HepG2 (cell line): Measurements from ENCODE around the gene ZNF254. TPM values are rescaled to one million over a fixed set of nuclear protein-coding genes. Genes with fewer than 3 reads are reported as not detected.
A peak's percentile ranks its signal among the peaks of the same experiment; 100 is the strongest.

Experiments used
- ARNT2 ChIP-seq: sonication (generic); formaldehyde crosslinking; IDR thresholded peaks from 2 replicates; pipeline ENCODE4 v1.8.0; 2022; ENCODE audit warnings: mild to moderate bottlenecking, low read depth, missing genetic modification reagents, moderate library complexity
- CCDC6 ChIP-seq: sonication (generic); formaldehyde crosslinking; IDR thresholded peaks from 2 replicates; pipeline ENCODE4 v1.8.1; 2022; ENCODE audit warnings: mild to moderate bottlenecking, missing genetic modification reagents, moderate library complexity
- EP300 ChIP-seq, 3 experiments: sonication (generic) in 1 of 3; formaldehyde crosslinking in 1 of 3; IDR thresholded peaks; 2 replicates each; pipeline versions ENCODE4 v1.5.1 to v1.6.1; 2011 to 2020; ENCODE audit warnings: low read depth in 2 of 3, low read length in 2 of 3, borderline replicate concordance in 1 of 3, improper control_type of control experiment in 1 of 3, mild to moderate bottlenecking in 1 of 3, missing genetic modification reagents in 1 of 3, moderate library complexity in 1 of 3
- FOSL2 ChIP-seq: sonication (generic); formaldehyde crosslinking; IDR thresholded peaks from 2 replicates; pipeline ENCODE4 v1.4.0; 2020; ENCODE audit warnings: missing genetic modification reagents
- GATA4 ChIP-seq: sonication (generic); IDR thresholded peaks from 2 replicates; pipeline ENCODE4 v1.6.1; 2016; ENCODE audit warnings: antibody characterized with exemption, low read depth, borderline replicate concordance
- GZF1 ChIP-seq: sonication (generic); formaldehyde crosslinking; IDR thresholded peaks from 2 replicates; pipeline ENCODE4 v1.5.1; 2020; ENCODE audit warnings: mild to moderate bottlenecking, missing genetic modification reagents
- HNF4A ChIP-seq: sonication (generic); formaldehyde crosslinking; IDR thresholded peaks from 2 replicates; pipeline ENCODE4 v1.4.0; 2020; ENCODE audit warnings: missing genetic modification reagents
- HNRNPLL ChIP-seq: fragments of 200-400 bp; formaldehyde crosslinking; IDR thresholded peaks from 2 replicates; pipeline ENCODE4 v1.6.1; 2017; ENCODE audit warnings: mild to moderate bottlenecking, low read depth, low read length; ENCODE audit not compliant: poor library complexity, severe bottlenecking
- KLF9 ChIP-seq: IDR thresholded peaks from 2 replicates; pipeline ENCODE4 v1.6.1; 2016; ENCODE audit warnings: low read depth
- MAFK ChIP-seq, 2 experiments: IDR thresholded peaks in 1 of 2; conservative IDR thresholded peaks in 1 of 2; 2 replicates each; pipeline ENCODE4 v1.6.1; 2011; ENCODE audit warnings: improper control_type of control experiment in 2 of 2, low read length in 2 of 2
- MBD4 ChIP-seq: IDR thresholded peaks from 2 replicates; pipeline ENCODE4 v1.6.1; 2012; ENCODE audit warnings: low read length, inconsistent platforms, borderline replicate concordance
- MTA3 ChIP-seq: sonication (generic); formaldehyde crosslinking; IDR thresholded peaks from 2 replicates; pipeline ENCODE4 v1.4.0; 2020; ENCODE audit warnings: missing genetic modification reagents
- NFE2 ChIP-seq: sonication (generic); formaldehyde crosslinking; IDR thresholded peaks from 2 replicates; pipeline ENCODE4 v1.4.0; 2020; ENCODE audit warnings: missing genetic modification reagents
- PATZ1 ChIP-seq: sonication (generic); formaldehyde crosslinking; IDR thresholded peaks from 2 replicates; pipeline ENCODE4 v1.4.0; 2020; ENCODE audit warnings: missing genetic modification reagents
- PCBP2 ChIP-seq: fragments of 200-400 bp; formaldehyde crosslinking; optimal IDR thresholded peaks from 2 replicates; pipeline ENCODE3; 2018; ENCODE audit warnings: low read length, low read depth; ENCODE audit not compliant: poor library complexity, severe bottlenecking
- SOX5 ChIP-seq: IDR thresholded peaks from 2 replicates; pipeline ENCODE4 v1.6.1; 2016; ENCODE audit warnings: borderline replicate concordance
- SPEN ChIP-seq: sonication (generic); formaldehyde crosslinking; IDR thresholded peaks from 2 replicates; pipeline ENCODE4 v1.5.1; 2020; ENCODE audit warnings: low read depth, mild to moderate bottlenecking, missing genetic modification reagents
- TCF12 ChIP-seq, 2 experiments: fragments of 450-650 bp in 1 of 2; sonication (generic) in 1 of 2; formaldehyde crosslinking in 1 of 2; IDR thresholded peaks; 2 replicates each; pipeline versions ENCODE4 v1.6.1 to v1.8.0; 2017 to 2022; ENCODE audit warnings: antibody characterized with exemption in 1 of 2, mild to moderate bottlenecking in 1 of 2, missing genetic modification reagents in 1 of 2, moderate library complexity in 1 of 2
- ZBTB26 ChIP-seq: IDR thresholded peaks from 2 replicates; pipeline ENCODE4 v1.6.1; 2016; ENCODE audit warnings: missing compliant biosample characterization, missing genetic modification reagents, borderline replicate concordance
- ZBTB43 ChIP-seq: sonication (generic); formaldehyde crosslinking; conservative IDR thresholded peaks from 2 replicates; pipeline ENCODE4 v1.4.0; 2020; ENCODE audit warnings: missing genetic modification reagents
- ZNF430 ChIP-seq: sonication (generic); formaldehyde crosslinking; IDR thresholded peaks from 2 replicates; pipeline ENCODE4 v1.9.0; 2021; ENCODE audit warnings: mild to moderate bottlenecking, missing genetic modification reagents
- ZNF660 ChIP-seq: sonication (generic); formaldehyde crosslinking; IDR thresholded peaks from 2 replicates; pipeline ENCODE4 v1.5.1; 2020; ENCODE audit warnings: mild to moderate bottlenecking, low read depth, missing genetic modification reagents, borderline replicate concordance
- ZNF740 ChIP-seq: sonication (generic); formaldehyde crosslinking; IDR thresholded peaks from 2 replicates; pipeline ENCODE4 v1.4.0; 2020; ENCODE audit warnings: missing genetic modification reagents
- ZNF780A ChIP-seq: sonication (generic); formaldehyde crosslinking; IDR thresholded peaks from 2 replicates; pipeline ENCODE4 v1.8.0; 2022; ENCODE audit warnings: mild to moderate bottlenecking, missing genetic modification reagents, moderate library complexity
- polyA plus RNA-seq, 8 experiments: library from polyadenylated mRNA; depleted of rRNA in 3 of 8; stranded (reverse) in 7 of 8; unstranded in 1 of 8; fragments of >200 nt; fragmentation: Illumina TruSeq in 4 of 8; extraction: Trizol in 4 of 8; gene quantifications; 2 replicates each; pipeline versions ENCODE4 v1.2.1 to v1.2.3, GENCODE V29; 2011 to 2016; ENCODE audit warnings: low read depth in 4 of 8, missing spikeins in 1 of 8, mixed read lengths in 1 of 8; ENCODE audit not compliant: insufficient read depth in 1 of 8
- total RNA-seq, 5 experiments: library from RNA; depleted of rRNA; stranded (reverse); fragments of >200 nt; fragmentation: Illumina TruSeq; extraction: Trizol; gene quantifications; 2 replicates each; pipeline ENCODE4 v1.2.3, GENCODE V29; 2016; ENCODE audit warnings: low read depth in 1 of 5
- TF ChIP-seq, protein P1 (sequence below): IDR thresholded peaks from 2 replicates; pipeline ENCODE4 v1.6.1; 2016; ENCODE audit warnings: mild to moderate bottlenecking

The ZNF254 gene
- total and polyA plus RNA-seq, 2 of the 13 experiments (the other 11 are each of a cell fraction or from before 2014, with no cell fraction given): 2.6 to 4.6 TPM

GRCh38 chr19:24140099-24140498 lies 53.1 kb downstream of the ZNF254 start (continued):
- no peak for TF ChIP-seq ZNF740
- TF ChIP-seq MTA3: no peak
- TF ChIP-seq MAFK (conservative IDR thresholded peaks at IDR 0.05 in 1 of 2, IDR thresholded peaks at IDR 0.05 in 1 of 2; ENCODE audit: low read length in 2 of 2): peak; percentile 46 to 62
- TF ChIP-seq ZNF430 (CRISPR knock-in tag): no peak
- no peak for TF ChIP-seq SPEN (CRISPR knock-in tag)
- peak; percentile 94 for TF ChIP-seq SOX5 (CRISPR knock-in tag)
- no peak for TF ChIP-seq PCBP2
- no peak for TF ChIP-seq ZNF780A (CRISPR knock-in tag)
- peak; percentile 95 for TF ChIP-seq FOSL2 (CRISPR knock-in tag)
- TF ChIP-seq GATA4: no peak
- no peak for TF ChIP-seq KLF9
- peak; percentile 43 for TF ChIP-seq HNF4A (CRISPR knock-in tag)
- no peak; the same call in 1 of the 2 replicates for TF ChIP-seq ZBTB43
- TF ChIP-seq HNRNPLL: no peak
- TF ChIP-seq TCF12 (IDR thresholded peaks at IDR 0.05): no peak
- TF ChIP-seq TCF12 (CRISPR knock-in tag; IDR thresholded peaks at IDR 0.05): no peak
- TF ChIP-seq GZF1: no peak
- peak; percentile 81 for TF ChIP-seq NFE2
- no peak for TF ChIP-seq MBD4
- TF ChIP-seq ARNT2 (CRISPR knock-in tag): no peak
- peak in 1 of 2 experiments; percentile 74; a peak in 2 of 4 replicates for TF ChIP-seq EP300 (IDR thresholded peaks at IDR 0.05; ENCODE audit: low read depth in 2 of 2, low read length in 2 of 2)
- peak; percentile 90 for TF ChIP-seq EP300 (CRISPR knock-in tag; IDR thresholded peaks at IDR 0.05; ENCODE audit: borderline replicate concordance)
- TF ChIP-seq CCDC6 (CRISPR knock-in tag): no peak
- TF ChIP-seq ZBTB26 (CRISPR knock-in tag): no peak
- TF ChIP-seq ZNF660 (CRISPR knock-in tag): no peak
- no peak; the same call in 1 of the 2 replicates for TF ChIP-seq PATZ1 (CRISPR knock-in tag)
- TF ChIP-seq, protein P1, sequence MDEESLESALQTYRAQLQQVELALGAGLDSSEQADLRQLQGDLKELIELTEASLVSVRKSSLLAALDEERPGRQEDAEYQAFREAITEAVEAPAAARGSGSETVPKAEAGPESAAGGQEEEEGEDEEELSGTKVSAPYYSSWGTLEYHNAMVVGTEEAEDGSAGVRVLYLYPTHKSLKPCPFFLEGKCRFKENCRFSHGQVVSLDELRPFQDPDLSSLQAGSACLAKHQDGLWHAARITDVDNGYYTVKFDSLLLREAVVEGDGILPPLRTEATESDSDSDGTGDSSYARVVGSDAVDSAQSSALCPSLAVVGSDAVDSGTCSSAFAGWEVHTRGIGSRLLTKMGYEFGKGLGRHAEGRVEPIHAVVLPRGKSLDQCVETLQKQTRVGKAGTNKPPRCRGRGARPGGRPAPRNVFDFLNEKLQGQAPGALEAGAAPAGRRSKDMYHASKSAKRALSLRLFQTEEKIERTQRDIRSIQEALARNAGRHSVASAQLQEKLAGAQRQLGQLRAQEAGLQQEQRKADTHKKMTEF (CRISPR knock-in tag): peak; percentile 77
